GM21423 (cell line): ENCODE data around the gene CACNA2D3.

Experiments used
- ATAC-seq: cut with Tn5 transposase; IDR thresholded peaks from one replicate; pipeline ENCODE4 v1.9.1; 2021; ENCODE audit warnings: mild to moderate bottlenecking, moderate library complexity; ENCODE audit not compliant: unreplicated experiment

CACNA2D3 gene

GRCh38 chr3:54935869-54936268 lies 813.5 kb downstream of the CACNA2D3 start:
- no peak for ATAC-seq

- no peak for ATAC-seq
Measured at GRCh38 chr3:54936561-54936960, 814.2 kb downstream of the CACNA2D3 start.

GRCh38 chr3:54939557-54940300 lies 817.4 kb downstream of the CACNA2D3 start:
- no peak for ATAC-seq

- no peak for ATAC-seq
Measured at GRCh38 chr3:54940971-54941370, 818.6 kb downstream of the CACNA2D3 start.

GRCh38 chr3:54941690-54942362 lies 819.5 kb downstream of the CACNA2D3 start:
- no peak for ATAC-seq

- ATAC-seq: no peak
Measured at GRCh38 chr3:54949491-54950044, 827.2 kb downstream of the CACNA2D3 start.

GRCh38 chr3:54950391-54951003 lies 828.1 kb downstream of the CACNA2D3 start:
- ATAC-seq: no peak

GRCh38 chr3:54951405-54951804 lies 829.1 kb downstream of the CACNA2D3 start:
- no peak for ATAC-seq

- no peak for ATAC-seq
Measured at GRCh38 chr3:54954022-54954421, 831.7 kb downstream of the CACNA2D3 start.

- no peak for ATAC-seq
Measured at GRCh38 chr3:54954521-54954920, 832.2 kb downstream of the CACNA2D3 start.

- ATAC-seq: no peak
Measured at GRCh38 chr3:54955496-54955895, 833.1 kb downstream of the CACNA2D3 start.

- ATAC-seq: no peak
Measured at GRCh38 chr3:54955941-54956340, 833.6 kb downstream of the CACNA2D3 start.

- no peak for ATAC-seq
Measured at GRCh38 chr3:54957711-54958110, 835.4 kb downstream of the CACNA2D3 start.

GRCh38 chr3:54960082-54960481 lies 837.7 kb downstream of the CACNA2D3 start:
- no peak for ATAC-seq

- no peak for ATAC-seq
Measured at GRCh38 chr3:54960701-54961100, 838.3 kb downstream of the CACNA2D3 start.

- ATAC-seq: no peak
Measured at GRCh38 chr3:54962200-54962599, 839.8 kb downstream of the CACNA2D3 start.

- no peak for ATAC-seq
Measured at GRCh38 chr3:54963641-54964040, 841.3 kb downstream of the CACNA2D3 start.

GRCh38 chr3:54964081-54964480 lies 841.7 kb downstream of the CACNA2D3 start:
- no peak for ATAC-seq

GRCh38 chr3:54965746-54966145 lies 843.4 kb downstream of the CACNA2D3 start:
- no peak for ATAC-seq

GRCh38 chr3:54966979-54967378 lies 844.6 kb downstream of the CACNA2D3 start:
- ATAC-seq: no peak

GRCh38 chr3:54967731-54968161 lies 845.4 kb downstream of the CACNA2D3 start:
- no peak for ATAC-seq
